ENCODE data around the gene GAS1. TPM values are rescaled to one million over a fixed set of nuclear protein-coding genes. Genes with fewer than 3 reads are reported as not detected.

Gene GAS1
- total and polyA plus RNA-seq, 12 donors = 4.4 to 49.0 (median 10.6) TPM

DNA sequence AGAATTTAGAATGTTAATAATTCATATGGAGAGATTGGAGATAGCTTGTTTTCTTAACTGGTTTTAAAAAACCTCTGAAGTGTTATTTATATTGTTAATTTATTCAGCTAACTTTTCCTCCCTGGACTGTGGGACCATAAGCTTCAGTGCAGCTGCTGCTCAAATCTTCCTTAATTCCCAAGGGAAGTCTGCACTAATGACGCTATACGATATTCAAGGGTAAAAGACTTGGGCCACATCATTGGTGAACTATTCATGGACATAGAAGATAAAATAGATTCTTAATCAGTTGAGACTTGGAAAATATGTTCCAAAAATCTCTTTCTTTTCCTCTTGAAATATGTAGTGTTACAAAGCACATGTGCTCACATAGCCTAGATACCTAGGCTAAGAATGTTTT lies 31.1 kb upstream of the GAS1 start:
- 78 to 86% (median 84%) methylated on average over 2 of the region's 2 CpGs for WGBS, 4 donors
- Histone ChIP-seq H3K27ac (peak overlapping the region in 1 of 5 donors; percentile 0), H3K9me3 (replicated peaks in 1 of 3) (no peaks in the 10 kb centered on the region), H3K27me3 (no peaks in the 10 kb centered on the region), H3K4me1 (replicated peaks in 1 of 2) (no peaks in the 10 kb centered on the region), H3K4me3 (no peak overlapping the region), H3K36me3 (replicated peaks in 1 of 2) (no peaks in the 10 kb centered on the region)
- DNase-seq = no peak
- TF ChIP-seq POLR2A (IDR thresholded peaks at IDR 0.05) (no peak), CTCF (IDR thresholded peaks at IDR 0.05) (no peak)
- intact Hi-C loops (cut with DNase I) = no loop called here

GRCh38 chr9:86977205-86977835 lies 30.0 kb upstream of the GAS1 start:
- no peaks in the 10 kb centered on the region for H3K4me1 ChIP-seq (replicated peaks in 1 of 2)
- TF ChIP-seq CTCF (IDR thresholded peaks at IDR 0.05) (no peak), POLR2A (IDR thresholded peaks at IDR 0.05) (no peak)
- WGBS, 4 donors = 86 to 96% (median 90%) methylated on average over 4 of the region's 4 CpGs
- no peaks in the 10 kb centered on the region for H3K36me3 ChIP-seq (replicated peaks in 1 of 2)
- no peaks in the 10 kb centered on the region for H3K9me3 ChIP-seq (replicated peaks in 1 of 3)
- H3K27me3 ChIP-seq = no peaks in the 10 kb centered on the region
- DNase-seq = no peak
- intact Hi-C loops (cut with DNase I) = no loop called here
- H3K4me3 ChIP-seq = no peak overlapping the region
- no peak overlapping the region for H3K27ac ChIP-seq

GRCh38 chr9:86975606-86976005 lies 28.3 kb upstream of the GAS1 start:
- DNase-seq = no peak
- intact Hi-C loops (cut with DNase I) = no loop called here
- no peak overlapping the region for H3K27ac ChIP-seq

DNA sequence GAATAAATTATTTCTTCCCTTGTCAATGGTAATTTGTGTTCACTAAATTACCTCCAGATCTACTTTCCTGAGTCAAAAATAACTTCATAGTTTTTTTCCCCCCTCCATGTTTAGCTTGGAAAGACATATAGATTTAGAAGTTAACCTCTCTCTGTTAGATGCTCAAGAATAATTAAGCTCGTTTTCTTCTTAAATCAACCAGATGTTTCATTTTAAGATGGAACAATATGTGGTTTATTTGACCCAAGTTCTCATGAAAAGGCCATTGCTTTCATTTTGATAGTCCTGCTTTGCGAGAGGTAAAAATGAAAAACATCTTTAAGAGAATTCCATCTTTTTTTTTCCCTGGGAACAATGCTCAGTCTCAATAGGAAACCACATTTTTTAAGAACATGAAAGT lies 27.7 kb upstream of the GAS1 start:
- no peak overlapping the region for H3K4me3 ChIP-seq
- 63 to 75% (median 72%) methylated on average over 2 of the region's 2 CpGs for WGBS, 4 donors
- TF ChIP-seq CTCF (IDR thresholded peaks at IDR 0.05) (no peak), POLR2A (IDR thresholded peaks at IDR 0.05) (no peak)
- no peaks in the 10 kb centered on the region for H3K27me3 ChIP-seq
- H3K36me3 ChIP-seq (replicated peaks in 1 of 2) = no peaks in the 10 kb centered on the region
- no peak overlapping the region for H3K27ac ChIP-seq
- no peaks in the 10 kb centered on the region for H3K9me3 ChIP-seq (replicated peaks in 1 of 3)
- intact Hi-C loops (cut with DNase I) = no loop called here
- H3K4me1 ChIP-seq (replicated peaks in 1 of 2) = no peaks in the 10 kb centered on the region
- DNase-seq = no peak

More at GRCh38 chr9:86975606-86976005, 28.3 kb upstream of the GAS1 start:
- no peak overlapping the region for H3K4me3 ChIP-seq
- TF ChIP-seq CTCF (IDR thresholded peaks at IDR 0.05) (no peak), POLR2A (IDR thresholded peaks at IDR 0.05) (no peak)
- H3K9me3 ChIP-seq (replicated peaks in 1 of 3) = no peaks in the 10 kb centered on the region
- no peaks in the 10 kb centered on the region for H3K4me1 ChIP-seq (replicated peaks in 1 of 2)
- H3K27me3 ChIP-seq = no peaks in the 10 kb centered on the region
- H3K36me3 ChIP-seq (replicated peaks in 1 of 2) = no peaks in the 10 kb centered on the region
